GM10266 (cell line): ENCODE results near the gene CA10.

Experiments
- DNase-seq: peaks from one replicate; pipeline ENCODE4 v3.0.0; 2012; ENCODE audit errors: extremely low spot score
- CTCF ChIP-seq: IDR thresholded peaks from 2 replicates; pipeline ENCODE4 v1.5.1; 2012; ENCODE audit warnings: mild to moderate bottlenecking, low read depth; ENCODE audit not compliant: control insufficient read depth, insufficient read depth; ENCODE audit errors: missing control alignments

The CA10 gene

GRCh38 chr17:51830451-51830850 lies 328.1 kb downstream of the CA10 start:
- TF ChIP-seq CTCF: no peak
- DNase-seq: no peak

GRCh38 chr17:51828901-51829300 lies 329.6 kb downstream of the CA10 start:
- no peak for DNase-seq
- no peak for TF ChIP-seq CTCF

GRCh38 chr17:51827140-51827539 lies 331.4 kb downstream of the CA10 start:
- no peak for DNase-seq
- TF ChIP-seq CTCF: no peak

GRCh38 chr17:51820766-51821165 lies 337.7 kb downstream of the CA10 start:
- no peak for DNase-seq
- no peak for TF ChIP-seq CTCF

GRCh38 chr17:51820252-51820651 lies 338.3 kb downstream of the CA10 start:
- no peak for TF ChIP-seq CTCF
- no peak for DNase-seq

GRCh38 chr17:51819341-51820219 lies 338.9 kb downstream of the CA10 start:
- TF ChIP-seq CTCF: no peak
- DNase-seq: no peak

GRCh38 chr17:51818777-51819176 lies 339.7 kb downstream of the CA10 start:
- DNase-seq: no peak
- no peak for TF ChIP-seq CTCF
